Mesendoderm (in vitro differentiated cells): Measurements from ENCODE around the gene ZMYND11.

Experiments used
- DNase-seq: peaks from one replicate; pipeline ENCODE4 v3.0.0; 2013
- H2AK5ac ChIP-seq: 2 replicates; pipeline ENCODE4 v1.6.1; 2013; ENCODE audit warnings: low read length, inconsistent platforms
- H2BK120ac ChIP-seq: 2 replicates; pipeline ENCODE4 v1.6.1; 2013; ENCODE audit warnings: low read depth, mild to moderate bottlenecking, low read length, moderate library complexity, mixed read lengths
- H2BK15ac ChIP-seq: replicated peaks from 2 replicates; pipeline ENCODE4 v1.6.1; 2013; ENCODE audit warnings: low read depth, mild to moderate bottlenecking, moderate library complexity
- H2BK5ac ChIP-seq: 2 replicates; pipeline ENCODE4 v1.6.1; 2013; ENCODE audit warnings: low read length, inconsistent platforms
- H3K18ac ChIP-seq: 2 replicates; pipeline ENCODE4 v1.6.1; 2013; ENCODE audit warnings: mild to moderate bottlenecking, low read length, mixed read lengths
- H3K23ac ChIP-seq: one replicate; pipeline ENCODE4 v1.6.1; 2013; ENCODE audit warnings: low read length
- H3K27ac ChIP-seq: 2 replicates; pipeline ENCODE4 v1.5.1; 2013; ENCODE audit warnings: low read depth, mild to moderate bottlenecking, inconsistent platforms, low read length, moderate library complexity
- H3K27me3 ChIP-seq: 2 replicates; pipeline ENCODE4 v1.6.1; 2013; ENCODE audit warnings: low read length, control low read depth, mild to moderate bottlenecking, inconsistent platforms; ENCODE audit not compliant: insufficient read depth, poor library complexity
- H3K36me3 ChIP-seq: 2 replicates; pipeline ENCODE4 v1.6.1; 2013; ENCODE audit warnings: low read length, inconsistent platforms; ENCODE audit not compliant: control insufficient read depth, insufficient read depth
- H3K4ac ChIP-seq: one replicate; pipeline ENCODE4 v1.6.1; 2013; ENCODE audit warnings: low read depth, mild to moderate bottlenecking, low read length, moderate library complexity
- H3K4me1 ChIP-seq: 2 replicates; pipeline ENCODE4 v1.6.1; 2013; ENCODE audit warnings: low read depth, low read length, inconsistent platforms; ENCODE audit not compliant: control insufficient read depth
- H3K4me2 ChIP-seq: 2 replicates; pipeline ENCODE4 v1.6.1; 2013; ENCODE audit warnings: low read length
- H3K4me3 ChIP-seq: 2 replicates; pipeline ENCODE4 v1.5.1; 2013; ENCODE audit warnings: mild to moderate bottlenecking, low read length
- H3K56ac ChIP-seq: one replicate; pipeline ENCODE4 v1.6.1; 2013; ENCODE audit warnings: low read length
- H3K79me1 ChIP-seq: 2 replicates; pipeline ENCODE4 v1.6.1; 2013; ENCODE audit warnings: low read length, inconsistent platforms
- H3K79me2 ChIP-seq: 2 replicates; pipeline ENCODE4 v1.6.1; 2013; ENCODE audit warnings: mild to moderate bottlenecking, low read length; ENCODE audit not compliant: control insufficient read depth, insufficient read depth
- H3K9ac ChIP-seq: 2 replicates; pipeline ENCODE4 v1.6.1; 2013; ENCODE audit warnings: low read length, inconsistent platforms
- H4K5ac ChIP-seq: one replicate; pipeline ENCODE4 v1.6.1; 2013; ENCODE audit warnings: low read length
- H4K8ac ChIP-seq: one replicate; pipeline ENCODE4 v1.6.1; 2013; ENCODE audit warnings: low read depth, mild to moderate bottlenecking, control low read depth, low read length, moderate library complexity
- WGBS: extraction: QIAGEN DNeasy Blood & Tissue Kit; methylation state at CpG from one replicate; pipeline ENCODE4 v1.1.7; 2013; ENCODE audit warnings: low lambda C conversion rate, missing lambda C conversion rate; ENCODE audit not compliant: insufficient coverage; ENCODE audit errors: extremely low coverage; 5-methylcytosine and 5-hydroxymethylcytosine counted together

Gene ZMYND11

DNA sequence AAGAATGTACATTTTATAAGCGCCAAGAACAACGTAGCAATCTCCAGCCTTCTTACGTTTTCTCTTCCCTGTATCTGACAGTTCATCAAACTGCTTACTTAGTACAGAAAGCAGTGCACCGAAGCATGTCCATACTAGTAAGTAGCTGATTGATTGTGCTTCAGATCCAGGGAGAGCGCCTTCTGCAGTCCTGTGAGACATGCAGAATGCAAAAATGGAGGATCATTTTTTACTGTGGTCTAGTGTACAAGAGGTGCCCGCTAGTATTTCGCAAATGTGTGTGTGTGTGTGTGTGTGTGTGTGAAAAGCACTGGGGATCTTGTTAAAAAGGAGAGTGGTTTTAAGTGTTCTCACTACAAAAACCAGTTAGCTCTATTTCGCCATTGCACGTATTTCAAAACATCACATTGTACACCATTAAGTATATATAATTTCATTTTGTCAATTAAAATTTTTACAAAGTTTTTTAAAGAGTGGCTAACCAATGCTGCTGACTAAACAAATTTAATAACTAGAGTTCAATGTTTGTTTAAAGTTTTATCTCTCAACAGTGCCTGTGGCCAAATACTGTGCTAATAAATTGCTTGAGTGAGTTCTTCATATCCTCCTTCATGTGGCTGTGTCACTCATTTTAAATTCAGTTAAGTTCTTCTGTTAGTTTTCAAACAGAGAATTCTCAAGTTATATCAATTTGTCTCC lies 99.6 kb downstream of the ZMYND11 start:
- no peak overlapping the region for H3K4me3 ChIP-seq
- H3K9ac ChIP-seq, result no peak overlapping the region
- H3K79me2 ChIP-seq, result no peaks in the 10 kb centered on the region
- no peak overlapping the region for H4K8ac ChIP-seq
- no peak overlapping the region for H3K27ac ChIP-seq
- H3K56ac ChIP-seq, result no peak overlapping the region
- no peak overlapping the region for H3K4me2 ChIP-seq
- H2BK120ac ChIP-seq, result no peak overlapping the region
- no peak overlapping the region for H3K4ac ChIP-seq
- DNase-seq, result no peak
- WGBS, result no CpG with 5 or more reads among the region's 9 CpGs
- H2BK5ac ChIP-seq, result no peak overlapping the region
- no peaks in the 10 kb centered on the region for H3K4me1 ChIP-seq
- peaks cover 2% of the 10 kb centered on the region for H3K79me1 ChIP-seq
- H2BK15ac ChIP-seq, result no peak overlapping the region
- no peaks in the 10 kb centered on the region for H3K27me3 ChIP-seq
- H3K18ac ChIP-seq, result no peak overlapping the region
- no peak overlapping the region for H4K5ac ChIP-seq
- no peak overlapping the region for H2AK5ac ChIP-seq
- no peaks in the 10 kb centered on the region for H3K36me3 ChIP-seq
- H3K23ac ChIP-seq, result no peak overlapping the region

- Histone ChIP-seq H3K23ac (no peak overlapping the region), H3K4me3 (no peak overlapping the region), H3K56ac (no peak overlapping the region), H3K4me1 (no peaks in the 10 kb centered on the region), H2BK120ac (no peak overlapping the region), H3K9ac (no peak overlapping the region), H2AK5ac (no peak overlapping the region), H3K27me3 (no peaks in the 10 kb centered on the region), H3K27ac (no peak overlapping the region), H3K18ac (no peak overlapping the region), H3K79me2 (no peaks in the 10 kb centered on the region), H4K8ac (no peak overlapping the region), H3K4ac (no peak overlapping the region), H2BK5ac (no peak overlapping the region), H4K5ac (no peak overlapping the region), H3K4me2 (no peak overlapping the region), H2BK15ac (no peak overlapping the region), H3K36me3 (no peaks in the 10 kb centered on the region), H3K79me1 (peaks cover 2% of the 10 kb centered on the region)
- no CpG with 5 or more reads among the region's 3 CpGs for WGBS
- no peak for DNase-seq
Measured at GRCh38 chr10:235915-236314, 100.7 kb downstream of the ZMYND11 start.

GRCh38 chr10:239109-239508 lies 103.9 kb downstream of the ZMYND11 start:
- Histone ChIP-seq H3K56ac (no peak overlapping the region), H3K79me2 (no peaks in the 10 kb centered on the region), H2BK15ac (no peak overlapping the region), H4K5ac (no peak overlapping the region), H3K4me3 (no peak overlapping the region), H4K8ac (no peak overlapping the region), H2AK5ac (no peak overlapping the region), H2BK5ac (no peak overlapping the region), H3K27me3 (no peaks in the 10 kb centered on the region), H3K23ac (no peak overlapping the region), H2BK120ac (no peak overlapping the region), H3K4me2 (no peak overlapping the region), H3K9ac (no peak overlapping the region), H3K18ac (no peak overlapping the region), H3K27ac (no peak overlapping the region), H3K4ac (no peak overlapping the region), H3K36me3 (no peaks in the 10 kb centered on the region), H3K4me1 (no peaks in the 10 kb centered on the region), H3K79me1 (no peaks in the 10 kb centered on the region)
- WGBS, result no CpG with 5 or more reads among the region's 6 CpGs
- DNase-seq, result no peak

DNA sequence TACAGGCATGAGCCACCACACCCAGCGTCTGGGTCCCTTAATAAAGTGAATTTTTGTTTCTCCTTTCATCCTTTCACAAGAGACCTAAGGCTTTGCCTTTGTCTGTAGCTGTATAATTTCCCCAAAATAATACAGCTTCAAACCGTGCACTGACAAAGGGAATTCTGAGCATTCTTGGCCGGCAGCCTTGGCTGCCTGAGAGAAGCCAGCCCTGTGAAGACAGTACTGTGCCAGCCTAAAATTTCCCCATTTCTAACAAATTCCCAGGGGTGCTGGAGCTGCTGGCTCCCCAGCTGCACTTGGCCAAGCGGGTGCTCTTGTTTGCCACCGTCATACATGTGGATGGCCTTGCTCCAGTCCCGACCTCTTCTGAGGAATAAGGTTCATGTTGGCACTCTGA lies 106.2 kb downstream of the ZMYND11 start:
- no peak overlapping the region for H2BK5ac ChIP-seq
- H3K79me1 ChIP-seq, result no peaks in the 10 kb centered on the region
- WGBS, result no CpG with 5 or more reads among the region's 6 CpGs
- H2BK120ac ChIP-seq, result no peak overlapping the region
- no peak overlapping the region for H3K9ac ChIP-seq
- no peak overlapping the region for H2BK15ac ChIP-seq
- H3K27me3 ChIP-seq, result no peaks in the 10 kb centered on the region
- no peak overlapping the region for H4K8ac ChIP-seq
- no peak overlapping the region for H3K4me3 ChIP-seq
- no peak overlapping the region for H3K23ac ChIP-seq
- no peak overlapping the region for H4K5ac ChIP-seq
- no peak overlapping the region for H3K18ac ChIP-seq
- no peaks in the 10 kb centered on the region for H3K79me2 ChIP-seq
- DNase-seq, result no peak
- no peak overlapping the region for H3K56ac ChIP-seq
- H3K27ac ChIP-seq, result no peak overlapping the region
- no peak overlapping the region for H2AK5ac ChIP-seq
- H3K36me3 ChIP-seq, result no peaks in the 10 kb centered on the region
- no peak overlapping the region for H3K4me2 ChIP-seq
- H3K4ac ChIP-seq, result no peak overlapping the region
- no peaks in the 10 kb centered on the region for H3K4me1 ChIP-seq

DNA sequence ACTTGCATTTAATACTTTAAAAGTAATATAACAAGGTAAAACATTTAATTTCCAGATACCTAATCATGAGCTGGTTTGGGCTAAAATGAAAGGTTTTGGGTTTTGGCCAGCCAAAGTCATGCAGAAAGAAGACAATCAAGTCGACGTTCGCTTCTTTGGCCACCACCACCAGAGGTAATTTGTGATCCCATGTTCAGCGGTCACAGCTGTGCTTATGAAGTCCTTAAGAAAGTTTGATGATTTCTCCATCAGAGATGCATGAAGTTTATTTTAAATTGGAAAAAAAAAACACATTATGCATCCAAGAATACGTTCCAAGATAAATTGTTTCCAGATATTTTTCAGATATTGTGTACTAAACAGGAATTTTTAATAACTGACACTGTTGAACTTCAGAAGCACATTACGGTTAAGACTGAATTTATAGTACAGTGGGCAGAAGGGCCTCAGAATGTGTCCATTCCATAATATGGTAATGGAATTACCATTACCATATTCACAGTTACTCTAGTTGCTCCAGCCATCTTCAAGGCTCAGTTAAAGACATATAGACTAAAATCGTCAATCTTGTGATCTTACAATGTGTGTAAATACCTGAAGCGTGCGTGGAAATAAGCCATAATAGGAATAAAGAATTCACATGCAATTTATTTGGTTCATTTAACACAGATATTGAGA lies 106.8 kb downstream of the ZMYND11 start:
- no peak overlapping the region for H3K56ac ChIP-seq
- H2BK15ac ChIP-seq, result no peak overlapping the region
- no peaks in the 10 kb centered on the region for H3K4me1 ChIP-seq
- no peak overlapping the region for H3K9ac ChIP-seq
- no peak overlapping the region for H3K27ac ChIP-seq
- no CpG with 5 or more reads among the region's 9 CpGs for WGBS
- no peaks in the 10 kb centered on the region for H3K79me1 ChIP-seq
- H3K36me3 ChIP-seq, result no peaks in the 10 kb centered on the region
- no peak for DNase-seq
- H2AK5ac ChIP-seq, result no peak overlapping the region
- no peak overlapping the region for H3K4me2 ChIP-seq
- no peak overlapping the region for H3K23ac ChIP-seq
- no peak overlapping the region for H2BK120ac ChIP-seq
- H4K5ac ChIP-seq, result no peak overlapping the region
- H3K4ac ChIP-seq, result no peak overlapping the region
- no peaks in the 10 kb centered on the region for H3K27me3 ChIP-seq
- H3K4me3 ChIP-seq, result no peak overlapping the region
- no peaks in the 10 kb centered on the region for H3K79me2 ChIP-seq
- H3K18ac ChIP-seq, result no peak overlapping the region
- no peak overlapping the region for H2BK5ac ChIP-seq
- no peak overlapping the region for H4K8ac ChIP-seq
